Spleen (tissue), 7 donors: Measurements from ENCODE around the gene EPHB2.

ENCODE experiments used
- POLR2A ChIP-seq, 3 donors: fragments of 450-650 bp; IDR thresholded peaks; one replicate each; pipeline ENCODE4 v1.5.1; 2017; ENCODE audit warnings: antibody characterized with exemption in 3 of 3, mild to moderate bottlenecking in 1 of 3
- POLR2AphosphoS5 ChIP-seq, 3 donors: sonication (generic); formaldehyde crosslinking; IDR thresholded peaks; one replicate each; pipeline ENCODE4 v1.5.1; 2017; ENCODE audit warnings: antibody characterized with exemption in 3 of 3
- TF ChIP-seq, protein P1 (sequence below), 11 experiments: fragments of 200-600 bp in 7 of 11; fragments of 450-650 bp in 4 of 11; sonication (generic) in 4 of 11; IDR thresholded peaks in 8 of 11; conservative IDR thresholded peaks in 3 of 11; 1 replicate in 7 of 11; 2 replicates in 4 of 11; pipeline versions ENCODE4 v1.4.0 to v1.8.0; 2016 to 2021; ENCODE audit warnings: antibody characterized with exemption in 11 of 11, inconsistent platforms in 4 of 11, mild to moderate bottlenecking in 1 of 11
- donor health status: DM: no; HTN: no; CAD: no; lungs with moderate emphysema.
- donor health status: DM: no; HTN: no; CAD: no.
- donor health status: DM: no; HTN: no; CAD: no.

DNA sequence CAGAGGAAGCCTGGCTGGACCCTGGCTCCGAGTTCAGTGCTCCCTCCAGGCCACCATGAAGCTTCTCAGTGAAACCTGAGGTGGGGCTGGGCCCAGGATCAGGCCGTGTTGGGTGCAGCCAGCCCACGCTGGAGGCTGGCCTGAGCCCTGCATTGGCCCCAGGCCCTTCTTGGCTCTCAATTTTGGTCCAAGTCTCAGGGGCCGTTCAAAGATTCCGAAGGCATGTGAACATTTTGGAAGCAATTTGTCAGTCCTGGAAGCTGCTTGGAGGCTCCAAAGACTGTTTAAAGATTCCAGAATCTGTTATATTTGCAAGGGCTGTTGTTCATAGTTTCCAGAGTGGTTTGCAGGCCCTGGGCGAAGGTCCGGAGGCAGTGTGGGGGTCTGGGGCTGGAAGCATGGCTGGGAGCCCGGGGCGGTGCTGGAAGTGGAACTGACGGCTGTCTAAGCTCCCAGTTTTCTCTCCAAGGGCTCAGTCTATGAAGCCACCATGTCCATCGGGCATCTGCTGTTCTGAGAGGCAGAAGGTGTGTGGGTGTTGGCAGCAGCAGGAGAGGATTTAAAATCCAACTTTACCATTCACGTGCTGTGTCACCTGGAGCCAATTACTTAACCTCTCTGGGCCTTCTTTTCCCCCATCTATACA is 104.9 kb downstream of the EPHB2 start:
- TF ChIP-seq, protein P1, sequence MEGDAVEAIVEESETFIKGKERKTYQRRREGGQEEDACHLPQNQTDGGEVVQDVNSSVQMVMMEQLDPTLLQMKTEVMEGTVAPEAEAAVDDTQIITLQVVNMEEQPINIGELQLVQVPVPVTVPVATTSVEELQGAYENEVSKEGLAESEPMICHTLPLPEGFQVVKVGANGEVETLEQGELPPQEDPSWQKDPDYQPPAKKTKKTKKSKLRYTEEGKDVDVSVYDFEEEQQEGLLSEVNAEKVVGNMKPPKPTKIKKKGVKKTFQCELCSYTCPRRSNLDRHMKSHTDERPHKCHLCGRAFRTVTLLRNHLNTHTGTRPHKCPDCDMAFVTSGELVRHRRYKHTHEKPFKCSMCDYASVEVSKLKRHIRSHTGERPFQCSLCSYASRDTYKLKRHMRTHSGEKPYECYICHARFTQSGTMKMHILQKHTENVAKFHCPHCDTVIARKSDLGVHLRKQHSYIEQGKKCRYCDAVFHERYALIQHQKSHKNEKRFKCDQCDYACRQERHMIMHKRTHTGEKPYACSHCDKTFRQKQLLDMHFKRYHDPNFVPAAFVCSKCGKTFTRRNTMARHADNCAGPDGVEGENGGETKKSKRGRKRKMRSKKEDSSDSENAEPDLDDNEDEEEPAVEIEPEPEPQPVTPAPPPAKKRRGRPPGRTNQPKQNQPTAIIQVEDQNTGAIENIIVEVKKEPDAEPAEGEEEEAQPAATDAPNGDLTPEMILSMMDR (IDR thresholded peaks at IDR 0.05 in 8 of 11, conservative IDR thresholded peaks at IDR 0.05 in 3 of 11) = no peak
- no peak for TF ChIP-seq POLR2A (IDR thresholded peaks at IDR 0.05)
- no peak for TF ChIP-seq POLR2AphosphoS5 (IDR thresholded peaks at IDR 0.05)
